Adrenal gland (tissue), 12 donors: ENCODE data around the gene SCUBE1. TPM values are rescaled to one million over a fixed set of nuclear protein-coding genes. Genes with fewer than 3 reads are reported as not detected.

Source experiments
- DNase-seq, 7 donors: peaks; one replicate each; pipeline ENCODE4 v3.0.0-alpha.2; 2019 to 2020
- H3K27ac ChIP-seq, 5 donors: fragments of 200-600 bp; sonication (generic) in 4 of 5; 1 replicate in 3 of 5; 2 replicates in 2 of 5; pipeline versions ENCODE4 v1.5.1 to v1.8.0; 2016 to 2020; ENCODE audit warnings: mild to moderate bottlenecking in 1 of 5
- H3K27me3 ChIP-seq: fragments of 200-600 bp; 2 replicates; pipeline ENCODE4 v1.8.0; 2021
- H3K36me3 ChIP-seq, 2 donors: fragments of 200-600 bp; replicated peaks in 1 of 2; 1 replicate in 1 of 2; 2 replicates in 1 of 2; pipeline versions ENCODE4 v1.5.1 to v1.8.0; 2018 to 2022
- H3K4me1 ChIP-seq, 2 donors: fragments of 200-600 bp; replicated peaks in 1 of 2; 1 replicate in 1 of 2; 2 replicates in 1 of 2; pipeline versions ENCODE4 v1.5.1 to v1.8.0; 2018 to 2021
- H3K4me3 ChIP-seq, 4 donors: fragments of 200-600 bp; sonication (generic) in 3 of 4; one replicate each; pipeline ENCODE4 v1.5.1; 2016 to 2018
- H3K9me3 ChIP-seq, 3 donors: fragments of 200-600 bp; sonication (generic) in 1 of 3; replicated peaks in 1 of 3; 1 replicate in 2 of 3; 2 replicates in 1 of 3; pipeline versions ENCODE4 v1.5.1 to v1.8.0; 2016 to 2021
- CTCF ChIP-seq, 6 experiments: fragments of 450-650 bp in 4 of 6; fragments of 200-600 bp in 2 of 6; sonication (generic) in 1 of 6; IDR thresholded peaks; 1 replicate in 5 of 6; 2 replicates in 1 of 6; pipeline versions ENCODE4 v1.5.1 to v1.8.0; 2016 to 2021; ENCODE audit warnings: antibody characterized with exemption in 6 of 6, mild to moderate bottlenecking in 2 of 6, moderate library complexity in 1 of 6
- POLR2A ChIP-seq, 2 donors: fragments of 450-650 bp; IDR thresholded peaks; one replicate each; pipeline ENCODE4 v1.6.1; 2017; ENCODE audit warnings: antibody characterized with exemption in 2 of 2, mild to moderate bottlenecking in 2 of 2, moderate library complexity in 1 of 2
- WGBS, 4 donors: extraction: QIAGEN DNeasy Blood & Tissue Kit in 2 of 4; methylation state at CpG; one replicate each; pipeline versions ENCODE4 v1.1.5 to v1.1.7; 2013 to 2017; 5-methylcytosine and 5-hydroxymethylcytosine counted together
- intact Hi-C, 2 donors: fragments of 100-400 bp; cut with DNase I; formaldehyde crosslinking; loops; one replicate each; pipeline versions ENCODE4 v1.14.1 to v1.15.0; 2022 to 2023
- polyA plus RNA-seq, 3 donors: library from polyadenylated mRNA; stranded (reverse); fragments of 200-250 nt in 2 of 3; fragments of 350-450 nt in 1 of 3; fragmentation: Illumina TruSeq in 1 of 3; extraction: RNeasy Lipid Tissue Mini Kit (QIAGEN cat#74804) in 1 of 3; gene quantifications; one replicate each; pipeline ENCODE4 v1.2.3, GENCODE V29; 2013 to 2014
- total RNA-seq, 9 donors: library from RNA; depleted of rRNA in 4 of 9; stranded (reverse); fragments of >200 nt in 4 of 9; fragments of 120-200 nt in 1 of 9; fragmentation: NEBNext Ultra II Directional in 1 of 9; extraction: Animal tissue kit (Norgen Biotek cat#: 25700) in 1 of 9; gene quantifications; one replicate each; pipeline versions ENCODE4 v1.1.0 to v1.2.4, GENCODE V29; 2013 to 2023
- donor health status: healthy with polysubstance abuse.
- donor health status: Bipolar disorder and iron deficiency.
- donor health status: DM: yes; HTN: yes; CAD: no.
- donor health status: DM: no; HTN: no; CAD: no.
- donor health status: DM: no; HTN: no; CAD: no.
- donor health status: DM: yes; HTN: yes; CAD: no.

Gene SCUBE1
- total and polyA plus RNA-seq, 12 donors = 1.4 to 34.0 (median 8.8) TPM

- Histone ChIP-seq H3K4me1 (peaks cover 9% of the 10 kb centered on the region in 2 donors), H3K4me3 (no peak overlapping the region), H3K27ac (peak overlapping the region in 2 of 5 donors; percentile 21 to 52), H3K27me3 (no peaks in the 10 kb centered on the region), H3K36me3 (no peaks in the 10 kb centered on the region), H3K9me3 (no peaks in the 10 kb centered on the region)
- no peak for DNase-seq
- TF ChIP-seq CTCF (IDR thresholded peaks at IDR 0.05) = no peak
- TF ChIP-seq POLR2A (IDR thresholded peaks at IDR 0.05) = no peak
- 86 to 97% (median 92%) methylated on average over 11 to 13 of the region's 13 CpGs for WGBS, 4 donors
- intact Hi-C loops = no loop called here
Measured at GRCh38 chr22:43222987-43223386, 120.2 kb downstream of the SCUBE1 start.

- intact Hi-C loops = no loop called here
Measured at GRCh38 chr22:43222262-43222661, 120.9 kb downstream of the SCUBE1 start.

GRCh38 chr22:43220625-43221380 is 122.4 kb downstream of the SCUBE1 start:
- 88 to 96% (median 92%) methylated on average over 4 to 22 of the region's 22 CpGs for WGBS, 4 donors
- Histone ChIP-seq H3K4me1 (peaks cover 9% of the 10 kb centered on the region in 2 donors), H3K27ac (no peak overlapping the region), H3K4me3 (no peak overlapping the region), H3K36me3 (no peaks in the 10 kb centered on the region), H3K9me3 (no peaks in the 10 kb centered on the region), H3K27me3 (no peaks in the 10 kb centered on the region)
- intact Hi-C loops = no loop called here
- DNase-seq = no peak
- TF ChIP-seq POLR2A (IDR thresholded peaks at IDR 0.05) (no peak), CTCF (IDR thresholded peaks at IDR 0.05) (no peak)

More at GRCh38 chr22:43222262-43222661, 120.9 kb downstream of the SCUBE1 start:
- Histone ChIP-seq H3K36me3 (no peaks in the 10 kb centered on the region), H3K4me1 (peaks cover 9% of the 10 kb centered on the region in 2 donors), H3K4me3 (no peak overlapping the region), H3K27me3 (no peaks in the 10 kb centered on the region), H3K9me3 (no peaks in the 10 kb centered on the region), H3K27ac (peak overlapping the region in 2 of 5 donors; percentile 21 to 52)
- TF ChIP-seq POLR2A (IDR thresholded peaks at IDR 0.05) = peak in 1 of 2 donors; percentile 31
- TF ChIP-seq CTCF (IDR thresholded peaks at IDR 0.05) = no peak
- 7 to 25% (median 17%) methylated on average over 1 to 13 of the region's 13 CpGs for WGBS, 4 donors
- peak; percentile 45 to 91 (median 74) for DNase-seq

GRCh38 chr22:43218786-43219185 is 124.4 kb downstream of the SCUBE1 start:
- Histone ChIP-seq H3K27ac (no peak overlapping the region), H3K4me1 (peaks cover 9% of the 10 kb centered on the region in 2 donors), H3K4me3 (no peak overlapping the region), H3K27me3 (no peaks in the 10 kb centered on the region), H3K9me3 (no peaks in the 10 kb centered on the region), H3K36me3 (no peaks in the 10 kb centered on the region)
- WGBS, 4 donors = 25 to 43% (median 32%) methylated on average over 1 of the region's 1 CpG
- DNase-seq = no peak
- TF ChIP-seq CTCF (IDR thresholded peaks at IDR 0.05) = no peak
- TF ChIP-seq POLR2A (IDR thresholded peaks at IDR 0.05) = no peak
- intact Hi-C loops = no loop called here
